Hematopoietic multipotent progenitor cell (in vitro differentiated cells): ENCODE data around the gene CX3CR1. TPM values are rescaled to one million over a fixed set of nuclear protein-coding genes. Genes with fewer than 3 reads are reported as not detected.
"Not testable (repeated sequence)": the region's sequence is repeated elsewhere in the genome, so short reads cannot be mapped to it uniquely, and the experiment has no call there.

Experiments
- DNase-seq, 3 donors: peaks; one replicate each; pipeline ENCODE4 v3.0.0-alpha.2; 2011 to 2015; ENCODE audit warnings: low read depth in 2 of 3, low spot score in 2 of 3
- total RNA-seq: library from RNA; depleted of rRNA; stranded (reverse); fragments of >200 nt; gene quantifications from one replicate; pipeline ENCODE4 v1.2.3, GENCODE V29; 2012

CX3CR1 gene, protein sequence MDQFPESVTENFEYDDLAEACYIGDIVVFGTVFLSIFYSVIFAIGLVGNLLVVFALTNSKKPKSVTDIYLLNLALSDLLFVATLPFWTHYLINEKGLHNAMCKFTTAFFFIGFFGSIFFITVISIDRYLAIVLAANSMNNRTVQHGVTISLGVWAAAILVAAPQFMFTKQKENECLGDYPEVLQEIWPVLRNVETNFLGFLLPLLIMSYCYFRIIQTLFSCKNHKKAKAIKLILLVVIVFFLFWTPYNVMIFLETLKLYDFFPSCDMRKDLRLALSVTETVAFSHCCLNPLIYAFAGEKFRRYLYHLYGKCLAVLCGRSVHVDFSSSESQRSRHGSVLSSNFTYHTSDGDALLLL
- 0.54 TPM for total RNA-seq

DNA sequence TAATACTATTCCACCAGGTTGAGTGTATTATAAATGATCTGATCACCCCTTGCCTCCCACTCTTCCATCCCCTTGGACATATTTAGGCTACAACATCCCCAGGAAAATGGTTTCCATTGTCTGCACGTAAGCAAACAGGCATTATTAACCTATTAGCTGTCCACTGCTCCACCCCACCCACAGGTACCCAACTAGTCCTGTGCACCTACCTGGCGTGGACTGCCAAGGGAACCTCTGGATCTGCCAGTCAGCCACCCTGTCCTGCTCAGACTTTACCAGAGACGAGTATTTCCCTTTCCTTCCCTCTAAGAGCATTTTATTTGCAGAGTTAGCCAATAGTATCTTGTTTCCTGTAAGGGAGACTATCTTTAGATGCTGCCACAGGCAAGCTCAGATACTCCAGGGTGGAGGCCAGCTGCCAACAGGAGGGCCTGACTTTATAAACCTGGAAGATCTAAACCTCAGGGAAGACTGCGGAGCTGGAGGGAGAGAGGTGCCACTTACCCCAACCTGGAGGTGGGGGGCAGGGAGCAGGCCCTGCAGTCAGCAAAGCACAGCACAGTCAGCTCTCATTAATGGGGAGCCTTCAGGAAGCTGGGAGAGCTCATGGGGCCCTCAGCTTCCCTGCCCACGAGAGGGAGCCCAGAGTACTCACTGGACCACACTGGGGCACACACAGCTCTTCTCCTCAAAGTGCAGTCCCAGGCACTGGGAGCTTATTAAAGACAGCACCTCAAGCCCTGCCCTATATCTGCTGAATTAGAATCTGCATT, at the start of gene CX3CR1:
CX3CR1 (minus strand) TSS at position 292 of the 773 bp plus-strand sequence. CDS start 13,527 bp downstream, outside the sequence.
- no peak for DNase-seq

DNA sequence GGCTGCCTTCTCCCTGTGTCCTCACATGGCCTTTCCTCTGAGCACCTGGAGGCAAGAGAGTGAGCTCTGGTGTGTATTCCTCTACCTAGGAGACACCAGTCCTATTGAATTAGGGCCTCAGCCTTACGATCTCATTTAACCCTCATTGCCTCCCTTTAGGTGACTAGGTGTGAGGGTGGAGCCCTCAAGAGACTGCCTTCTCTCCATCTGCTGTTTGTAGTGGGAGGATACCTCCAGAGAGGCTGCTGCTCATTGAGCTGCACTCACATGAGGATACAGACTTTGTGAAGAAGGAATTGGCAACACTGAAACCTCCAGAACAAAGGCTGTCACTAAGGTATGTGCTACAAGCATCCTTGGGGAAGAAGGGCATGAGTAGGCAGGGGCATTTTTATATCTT, 49.7 kb upstream of the CX3CR1 start, which contains the start of gene CCR8:
CCR8 (plus strand) TSS at position 217 of the 400 bp plus-strand sequence. CDS start 2,623 bp downstream, outside the sequence.
- no peak for DNase-seq

DNA sequence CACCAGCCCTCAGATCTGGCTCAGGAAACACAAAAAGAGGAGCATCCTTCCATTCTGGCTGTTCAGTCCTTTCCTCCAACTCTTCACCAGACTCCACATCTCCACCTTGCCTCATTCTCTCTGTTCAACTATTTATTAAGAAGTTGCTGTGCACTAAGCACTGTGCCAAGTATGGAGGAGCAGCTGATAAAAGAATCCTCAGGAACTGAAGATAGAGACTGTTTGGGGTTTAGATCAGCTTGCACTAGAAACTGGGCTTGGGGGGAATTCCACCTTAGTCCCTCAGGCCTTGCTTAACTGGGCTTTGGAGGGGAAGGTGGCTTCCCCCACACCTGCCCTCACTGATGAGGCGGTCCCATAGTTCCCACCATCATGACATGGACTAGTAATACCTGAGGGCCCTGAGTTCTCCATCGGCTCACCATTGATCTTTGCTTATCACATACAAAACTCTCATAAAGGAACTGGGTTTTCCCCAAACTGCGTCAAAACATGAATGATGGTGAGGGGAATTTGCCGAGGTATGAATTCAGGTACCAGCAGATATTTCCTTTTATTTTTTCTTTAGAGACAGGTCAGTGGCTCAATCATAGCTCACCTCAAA, 48.0 kb upstream of the CX3CR1 start:
- no peak for DNase-seq

DNA sequence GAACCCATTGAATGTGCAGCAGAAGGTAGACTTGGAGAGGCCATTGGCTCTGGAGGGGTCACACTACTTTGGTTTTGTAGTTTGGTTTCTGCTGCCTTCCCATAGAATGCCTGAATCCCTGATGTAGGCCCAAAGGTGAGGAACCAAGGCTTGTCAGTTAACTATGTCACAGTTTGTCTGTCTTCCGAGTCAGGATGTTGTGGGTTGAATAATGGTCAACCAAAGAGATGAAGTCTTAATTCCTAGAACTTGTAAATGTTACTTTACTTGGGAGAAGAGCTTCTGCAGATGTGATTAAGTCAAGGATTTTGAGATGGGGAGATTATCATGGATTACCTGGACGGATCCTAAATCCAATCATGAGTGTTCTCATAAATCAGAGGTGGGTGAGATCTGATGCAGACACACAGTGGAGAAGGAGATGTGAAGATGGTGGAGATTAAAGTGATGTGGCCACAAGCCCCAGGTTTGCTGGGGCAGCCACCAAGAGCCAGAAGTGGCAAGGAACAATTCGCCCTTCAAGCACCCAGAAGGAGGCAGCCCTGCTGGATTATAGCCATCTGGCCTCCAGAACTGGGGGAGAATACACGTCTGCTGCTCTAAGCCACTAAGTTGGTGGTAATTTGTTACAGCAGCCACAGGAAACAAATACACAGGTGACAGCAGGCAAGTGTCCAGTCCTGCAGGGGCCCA, 47.4 kb upstream of the CX3CR1 start:
- no peak for DNase-seq

DNA sequence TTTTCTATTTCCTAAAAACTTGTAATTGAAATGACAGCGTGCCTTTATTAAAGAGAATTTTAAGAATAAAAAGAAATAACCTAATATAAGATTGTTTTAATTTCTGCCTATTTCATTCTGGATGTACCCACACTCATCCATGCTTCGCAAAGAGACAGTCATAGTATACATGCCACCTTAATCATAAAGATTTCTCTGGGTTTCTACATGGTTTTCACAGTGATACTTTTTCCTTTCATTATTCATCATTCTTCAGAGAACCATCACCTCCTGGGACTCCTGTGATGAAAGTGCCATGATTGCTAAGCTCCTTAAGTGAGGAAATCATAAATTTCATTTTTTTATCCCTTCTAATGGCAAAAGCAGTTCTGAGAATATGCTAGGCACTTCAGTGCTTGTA, 45.4 kb upstream of the CX3CR1 start:
- no peak for DNase-seq

DNA sequence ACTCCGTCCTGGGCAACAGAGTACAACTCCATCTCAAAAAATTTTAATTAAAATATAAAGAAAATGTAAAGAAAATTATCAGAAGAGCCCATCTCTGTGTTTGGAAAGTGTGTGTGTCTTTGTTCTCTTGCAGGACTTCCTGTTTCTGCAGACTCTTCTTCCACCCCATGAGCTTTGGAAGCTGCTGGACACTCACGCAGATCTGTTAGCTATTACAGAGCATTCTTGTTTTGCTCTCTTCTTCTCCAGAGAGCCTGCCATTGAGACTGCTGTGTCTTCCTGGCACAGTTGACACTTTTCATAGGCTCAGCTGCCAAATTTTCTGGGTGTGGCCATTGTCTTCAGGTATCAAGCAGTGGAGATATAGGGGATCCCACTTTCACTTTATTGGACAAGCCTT, 43.7 kb upstream of the CX3CR1 start:
- no peak for DNase-seq

DNA sequence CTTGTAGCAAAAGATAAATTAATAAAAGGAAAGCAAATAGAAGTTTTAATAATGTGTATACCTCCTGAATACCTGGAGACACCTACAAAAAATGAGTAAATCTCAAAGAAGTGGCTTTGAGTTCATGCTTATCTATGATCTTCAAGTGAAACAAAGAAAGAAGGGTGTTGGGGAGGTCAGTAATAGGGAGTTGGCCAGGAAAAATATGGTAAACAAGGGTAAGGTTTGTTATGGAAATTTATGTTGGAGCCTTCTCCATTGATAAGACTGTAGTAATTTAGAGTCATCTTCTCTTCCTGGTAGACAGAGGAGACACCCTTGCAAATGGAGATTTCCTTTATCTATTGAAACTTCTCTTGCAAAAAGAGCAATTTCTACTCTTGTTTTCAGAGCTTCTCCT, 43.1 kb upstream of the CX3CR1 start:
- no peak for DNase-seq

DNA sequence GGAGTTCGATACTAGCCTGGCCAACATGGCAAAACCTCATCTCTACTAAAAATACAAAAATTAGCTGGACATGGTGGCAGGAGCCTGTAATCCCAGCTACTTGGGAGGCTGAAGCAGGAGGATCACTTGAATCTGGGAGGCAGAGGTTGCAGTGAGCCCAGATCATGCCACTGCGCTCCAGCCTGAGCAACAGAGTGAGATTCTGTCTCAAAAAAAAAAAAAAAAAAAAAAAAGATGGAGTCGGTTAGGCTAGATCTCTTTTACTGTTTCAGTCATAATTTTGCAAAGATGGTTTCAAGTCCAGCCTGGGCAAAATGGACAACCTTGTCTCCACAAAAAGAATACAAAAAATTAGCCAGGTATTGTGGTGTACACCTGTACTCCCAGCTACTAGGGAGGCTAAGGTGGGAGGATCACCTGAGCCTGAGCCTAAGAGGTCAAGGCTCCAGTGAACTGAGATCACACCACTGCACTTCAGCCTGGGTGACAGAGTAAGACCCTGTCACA, 42.4 kb upstream of the CX3CR1 start:
- not testable (repeated sequence) for DNase-seq

DNA sequence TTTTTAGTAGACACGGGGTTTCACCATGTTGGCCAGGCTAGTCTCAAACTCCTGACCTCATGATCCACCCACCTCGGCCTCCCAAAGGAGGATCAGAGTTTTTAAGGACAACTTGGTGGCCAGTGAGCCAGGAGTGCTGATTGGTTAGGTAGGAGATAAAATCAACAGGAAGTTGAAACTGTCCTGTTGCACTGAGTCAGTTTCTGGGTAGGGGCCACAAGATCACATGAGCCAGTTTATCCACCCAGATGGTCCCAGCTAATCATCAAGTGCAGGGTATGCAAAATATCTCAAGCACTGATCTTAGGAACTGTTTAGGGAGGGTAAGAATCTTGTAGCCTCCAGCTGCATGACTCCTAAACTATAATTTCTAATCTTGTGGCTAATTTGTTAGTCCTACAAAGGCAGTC, 41.7 kb upstream of the CX3CR1 start:
- not testable (repeated sequence) for DNase-seq

DNA sequence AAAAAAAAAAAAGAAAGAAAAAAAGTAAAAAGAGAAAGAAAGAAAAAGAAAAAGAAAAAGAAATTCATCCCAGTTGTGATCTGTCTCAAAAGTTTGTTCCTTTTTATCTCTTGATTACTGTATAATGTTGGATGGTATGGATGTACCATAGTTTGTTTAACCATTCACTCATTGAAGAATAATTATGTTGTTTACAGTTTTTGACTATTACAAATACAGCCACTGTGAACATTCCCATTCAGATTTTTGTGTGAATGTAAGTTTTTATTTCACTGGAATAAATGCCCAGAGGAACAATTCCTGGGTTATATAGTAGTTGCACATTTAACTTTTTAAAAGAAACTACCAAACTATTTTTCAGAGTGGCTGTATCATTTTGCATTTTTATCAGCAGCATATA, 39.4 kb upstream of the CX3CR1 start:
- no peak for DNase-seq

DNA sequence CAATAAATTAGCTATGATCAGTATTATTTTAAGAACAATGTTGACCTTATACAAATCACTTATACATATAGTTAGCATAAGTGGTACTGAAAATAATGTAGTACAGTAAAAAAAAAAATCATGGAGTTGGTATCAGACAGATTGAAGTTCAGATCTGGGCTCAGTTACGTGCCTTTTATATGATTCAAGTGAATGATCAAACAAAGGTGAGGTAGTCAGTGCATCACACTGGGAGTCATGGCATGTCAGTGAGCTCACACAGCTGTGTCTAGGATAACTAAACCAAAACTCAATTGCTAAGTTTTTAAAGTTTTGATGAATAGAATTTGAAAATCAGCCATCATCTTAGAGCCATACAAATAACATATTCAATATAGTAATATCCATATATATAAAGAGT, 38.5 kb upstream of the CX3CR1 start:
- DNase-seq: no peak

DNA sequence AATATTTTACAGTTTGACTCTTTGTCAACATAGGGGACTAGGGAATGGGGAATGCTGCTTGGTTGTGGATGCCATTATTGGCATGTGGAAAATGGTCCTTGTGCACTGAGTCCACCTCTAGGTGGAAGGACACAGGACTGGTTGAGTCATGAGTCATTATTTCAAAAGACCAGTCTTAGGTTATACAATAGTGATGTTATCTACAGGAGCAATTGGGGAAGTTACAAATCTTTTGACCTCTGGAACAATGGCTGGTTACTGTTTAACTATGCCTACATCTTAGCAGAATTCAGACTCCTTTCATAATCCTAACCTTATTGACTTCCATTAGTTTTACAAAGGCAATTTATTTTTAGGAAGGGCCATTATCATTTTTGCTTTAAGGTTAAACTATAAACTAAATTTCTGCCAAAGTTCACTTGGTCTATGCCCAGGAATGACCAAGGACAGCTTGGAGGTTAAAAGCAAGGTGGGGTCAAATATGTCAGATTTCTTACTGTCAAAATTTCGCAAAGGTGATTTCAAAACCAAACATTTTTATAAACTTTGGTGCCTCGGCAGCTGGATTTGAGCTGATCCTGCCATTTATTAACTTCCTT, 37.8 kb upstream of the CX3CR1 start:
- no peak for DNase-seq

DNA sequence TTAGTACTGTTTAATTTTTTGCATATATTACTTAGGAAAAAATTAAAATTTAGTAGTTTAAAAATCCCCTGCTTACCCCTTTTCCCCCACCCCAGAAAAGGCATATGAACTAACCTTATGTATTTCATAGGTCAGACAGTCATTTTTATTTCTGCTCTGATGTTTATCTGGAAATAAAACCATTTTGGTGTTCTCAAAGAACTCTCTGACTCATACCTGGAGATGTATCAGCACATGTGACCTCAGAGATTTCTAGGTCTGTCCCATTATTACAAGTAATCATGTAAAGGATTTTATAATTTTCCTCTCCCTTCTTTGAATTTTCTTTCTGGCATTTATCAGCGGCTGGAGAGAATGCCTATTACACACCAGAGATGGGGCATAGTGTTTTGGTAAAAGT, 35.6 kb upstream of the CX3CR1 start:
- no peak for DNase-seq

DNA sequence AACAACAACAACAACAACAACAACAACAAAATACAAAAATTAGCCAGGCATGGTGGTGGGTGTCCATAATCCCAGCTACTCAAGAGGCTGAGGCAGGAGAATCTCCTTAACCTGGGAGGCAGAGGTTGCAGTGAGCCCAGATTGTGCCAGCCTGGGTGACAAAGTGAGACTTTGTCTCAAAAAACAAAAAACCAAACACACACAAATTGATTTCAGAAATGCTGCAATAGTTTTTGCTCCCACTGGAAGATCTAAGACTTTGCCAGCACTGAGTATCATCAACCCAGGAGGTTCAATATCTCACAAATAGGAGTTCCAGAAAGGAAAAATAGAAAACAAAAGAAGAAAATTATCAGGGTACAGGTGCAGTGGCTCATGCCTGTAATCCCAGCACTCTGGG, 33.5 kb upstream of the CX3CR1 start:
- no peak for DNase-seq

DNA sequence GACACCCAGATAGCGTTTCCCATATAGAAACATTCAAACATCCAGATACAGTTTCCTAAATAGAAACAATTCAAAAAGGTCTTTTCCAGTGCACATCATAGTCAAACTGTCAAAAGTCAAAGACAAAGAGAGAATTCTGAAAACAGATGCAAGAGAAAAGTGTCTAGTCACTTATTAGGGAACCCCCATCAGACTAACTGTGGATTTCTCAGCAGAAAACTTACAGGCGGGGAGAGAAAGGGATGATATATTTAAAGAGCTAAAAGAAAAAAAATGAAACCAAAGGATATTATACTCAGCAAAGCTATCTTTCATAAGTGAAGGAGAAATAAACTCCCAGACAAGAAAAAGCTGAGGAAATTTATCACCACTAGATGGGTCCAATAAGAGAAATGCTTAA, 22.3 kb upstream of the CX3CR1 start:
- DNase-seq: no peak

DNA sequence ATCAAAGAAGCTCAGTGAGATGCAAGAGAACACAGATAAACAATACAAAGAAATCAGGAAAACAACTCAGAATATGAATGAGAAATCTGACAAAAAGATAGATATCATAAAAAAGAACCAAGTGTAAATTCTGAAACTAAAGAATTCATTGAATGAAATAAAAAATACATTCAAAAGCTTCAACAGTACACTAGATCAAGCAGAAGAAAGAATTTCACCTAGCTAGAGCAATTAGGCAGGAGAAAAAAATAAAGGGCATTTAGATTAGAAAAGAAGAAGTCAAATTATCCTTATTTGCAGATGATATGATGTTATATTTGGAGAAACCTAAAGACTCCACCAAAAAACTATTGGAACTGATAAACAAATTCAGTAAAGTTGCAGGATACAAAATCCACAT, 19.4 kb upstream of the CX3CR1 start:
- no peak for DNase-seq

DNA sequence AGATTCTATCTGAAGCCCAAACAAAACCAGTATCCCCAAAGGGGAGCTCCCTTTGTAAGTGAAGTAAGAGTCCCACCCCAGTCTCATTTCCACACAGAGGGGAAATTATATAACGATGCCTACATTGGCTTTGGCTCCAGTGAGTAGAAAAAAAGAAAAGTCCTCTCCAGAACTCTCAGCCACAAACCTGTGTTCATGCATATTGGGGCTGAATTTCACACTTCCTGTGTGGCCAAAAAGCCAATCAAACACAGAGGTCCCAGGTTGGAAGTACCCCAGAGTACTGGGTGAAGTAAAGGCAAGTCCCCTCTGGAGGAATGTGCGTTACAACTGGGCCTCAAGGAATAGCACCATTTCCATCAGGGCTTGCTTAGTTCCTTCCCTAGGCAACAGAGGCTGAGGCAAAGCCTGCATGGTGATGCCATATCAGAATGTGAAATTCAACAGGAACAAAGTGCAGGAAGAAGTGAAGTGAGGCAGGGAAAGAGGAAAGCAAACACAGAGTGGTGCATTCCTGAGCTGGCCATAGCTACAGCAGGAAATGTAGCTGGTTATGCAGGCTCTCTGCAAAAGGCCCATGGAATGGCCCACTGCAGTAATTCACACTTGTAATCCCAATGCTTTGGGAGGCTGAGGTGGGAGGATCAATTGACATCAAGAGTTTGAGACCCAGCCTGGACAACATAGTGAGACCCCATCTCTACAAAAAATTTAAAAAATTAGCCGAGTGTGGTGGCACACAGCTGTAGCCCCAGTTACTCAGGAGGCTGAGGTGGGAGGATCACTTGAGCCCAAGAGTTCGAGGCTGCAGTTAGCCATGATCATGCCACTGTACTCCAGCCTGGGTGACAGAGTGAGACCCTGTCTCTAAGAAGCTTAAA, 16.6 kb upstream of the CX3CR1 start:
- no peak for DNase-seq

DNA sequence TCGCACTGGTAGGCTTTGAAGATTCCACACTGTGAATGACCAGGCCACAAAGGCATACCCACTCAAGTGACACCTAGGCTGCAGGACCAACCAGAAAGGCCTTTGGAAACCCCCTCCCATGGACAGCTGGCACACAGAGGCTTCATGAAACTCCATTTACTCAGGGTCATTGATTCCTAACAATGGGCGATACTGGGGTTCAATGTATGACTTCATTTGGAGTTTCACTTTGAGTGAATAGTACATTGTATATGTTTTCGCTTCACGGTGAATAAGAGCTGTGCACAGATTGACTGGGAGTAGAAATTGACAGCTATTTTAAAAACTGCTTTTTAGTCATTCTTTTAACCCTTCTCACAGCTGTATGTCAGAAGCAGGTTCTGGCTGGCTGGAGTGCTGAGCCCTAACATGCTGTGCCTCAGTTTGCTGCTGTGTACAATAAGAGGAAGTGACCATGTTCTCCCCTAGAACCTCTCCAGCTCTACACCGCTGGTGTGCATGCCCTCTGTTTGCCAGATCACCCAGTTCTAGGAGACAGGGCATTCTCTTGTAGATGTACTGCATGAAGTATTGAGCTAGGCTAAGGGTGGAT, 15.4 kb upstream of the CX3CR1 start:
- no peak for DNase-seq
